ENCODE data around the gene PCDHB10.
"Not testable (repeated sequence)": the region's sequence is repeated elsewhere in the genome, so short reads cannot be mapped to it uniquely, and the experiment has no call there.

Gene PCDHB10

DNA sequence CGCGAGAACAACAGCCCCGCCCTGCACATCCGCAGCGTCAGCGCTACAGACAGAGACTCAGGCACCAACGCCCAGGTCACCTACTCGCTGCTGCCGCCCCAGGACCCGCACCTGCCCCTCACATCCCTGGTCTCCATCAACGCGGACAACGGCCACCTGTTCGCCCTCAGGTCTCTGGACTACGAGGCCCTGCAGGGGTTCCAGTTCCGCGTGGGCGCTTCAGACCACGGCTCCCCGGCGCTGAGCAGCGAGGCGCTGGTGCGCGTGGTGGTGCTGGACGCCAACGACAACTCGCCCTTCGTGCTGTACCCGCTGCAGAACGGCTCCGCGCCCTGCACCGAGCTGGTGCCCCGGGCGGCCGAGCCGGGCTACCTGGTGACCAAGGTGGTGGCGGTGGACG is 23.4 kb downstream of the PCDHB10 start:
- not testable (repeated sequence) for H3K4me3 ChIP-seq (ENCODE audit: low read depth, low read length); H3K79me2 ChIP-seq (ENCODE audit: control insufficient read depth, insufficient read depth, low read length, unreplicated experiment); H3K4me1 ChIP-seq (ENCODE audit: control insufficient read depth, insufficient read depth, low read length, unreplicated experiment); H3K36me3 ChIP-seq (ENCODE audit: insufficient read depth, low read length); H2AFZ ChIP-seq (ENCODE audit: low read length, unreplicated experiment); H3K27ac ChIP-seq (ENCODE audit: low read depth, low read length)
- peaks cover 16% of the 10 kb centered on the region; the same call in 1 of the 2 replicates for H3K27me3 ChIP-seq (ENCODE audit: insufficient read depth, low read length)

DNA sequence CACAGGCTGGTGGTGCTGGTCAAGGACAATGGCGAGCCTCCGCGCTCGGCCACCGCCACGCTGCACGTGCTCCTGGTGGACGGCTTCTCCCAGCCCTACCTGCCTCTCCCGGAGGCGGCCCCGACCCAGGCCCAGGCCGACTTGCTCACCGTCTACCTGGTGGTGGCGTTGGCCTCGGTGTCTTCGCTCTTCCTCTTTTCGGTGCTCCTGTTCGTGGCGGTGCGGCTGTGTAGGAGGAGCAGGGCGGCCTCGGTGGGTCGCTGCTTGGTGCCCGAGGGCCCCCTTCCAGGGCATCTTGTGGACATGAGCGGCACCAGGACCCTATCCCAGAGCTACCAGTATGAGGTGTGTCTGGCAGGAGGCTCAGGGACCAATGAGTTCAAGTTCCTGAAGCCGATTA is 23.9 kb downstream of the PCDHB10 start:
- H3K79me2 ChIP-seq (ENCODE audit: control insufficient read depth, insufficient read depth, low read length, unreplicated experiment); H2AFZ ChIP-seq (ENCODE audit: low read length, unreplicated experiment); H3K27ac ChIP-seq (ENCODE audit: low read depth, low read length); H3K4me3 ChIP-seq (ENCODE audit: low read depth, low read length); H3K4me1 ChIP-seq (ENCODE audit: control insufficient read depth, insufficient read depth, low read length, unreplicated experiment); H3K36me3 ChIP-seq (ENCODE audit: insufficient read depth, low read length): not testable (repeated sequence)
- H3K27me3 ChIP-seq (ENCODE audit: insufficient read depth, low read length) = peaks cover 16% of the 10 kb centered on the region; the same call in 1 of the 2 replicates

DNA sequence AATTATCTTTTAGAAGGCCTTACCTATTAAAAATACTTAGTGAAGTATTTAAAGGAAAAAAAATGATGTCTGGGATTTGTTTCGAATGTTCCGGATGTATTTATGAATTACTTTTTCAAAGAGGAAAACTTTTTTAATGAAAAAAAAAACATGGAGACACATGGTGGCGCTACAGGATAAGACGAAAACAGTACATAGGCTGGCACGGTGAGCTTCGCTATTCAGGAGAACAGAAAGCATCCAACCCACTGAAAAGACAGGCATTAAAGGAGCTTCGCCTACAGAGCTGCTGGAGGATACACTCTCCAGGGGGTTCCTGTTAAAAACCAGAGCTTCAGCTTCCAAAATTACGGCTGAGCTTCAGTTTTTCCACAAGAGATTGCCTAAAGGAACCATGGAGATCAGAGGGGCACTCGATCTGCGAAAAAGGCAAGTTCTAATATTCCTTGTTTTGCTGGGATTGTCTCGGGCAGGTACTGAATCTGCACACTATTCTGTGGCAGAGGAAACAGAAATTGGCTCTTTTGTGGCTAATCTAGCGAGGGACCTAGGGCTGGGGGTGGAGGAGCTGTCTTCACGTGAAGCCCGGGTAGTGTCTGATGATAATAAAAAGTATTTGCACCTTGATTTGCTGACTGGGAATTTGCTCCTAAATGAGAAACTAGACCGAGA is 31.1 kb downstream of the PCDHB10 start, which contains the start of gene PCDHB14:
Gene PCDHB14, plus strand, starts transcription at position 232 of the 672 bp plus-strand sequence. Its CDS starts 163 bp downstream, at position 395.
- Histone ChIP-seq H3K79me2 (ENCODE audit: control insufficient read depth, insufficient read depth, low read length, unreplicated experiment) (no peaks in the 10 kb centered on the region), H3K4me1 (ENCODE audit: control insufficient read depth, insufficient read depth, low read length, unreplicated experiment) (no peaks in the 10 kb centered on the region), H3K27me3 (ENCODE audit: insufficient read depth, low read length) (peaks cover 33% of the 10 kb centered on the region), H2AFZ (ENCODE audit: low read length, unreplicated experiment) (no peak within 1 kb of the TSS), H3K36me3 (ENCODE audit: insufficient read depth, low read length) (no peaks in the 10 kb centered on the region), H3K27ac (ENCODE audit: low read depth, low read length) (no peak within 1 kb of the TSS), H3K4me3 (ENCODE audit: low read depth, low read length) (peak within 1 kb of the TSS; percentile 70)

DNA sequence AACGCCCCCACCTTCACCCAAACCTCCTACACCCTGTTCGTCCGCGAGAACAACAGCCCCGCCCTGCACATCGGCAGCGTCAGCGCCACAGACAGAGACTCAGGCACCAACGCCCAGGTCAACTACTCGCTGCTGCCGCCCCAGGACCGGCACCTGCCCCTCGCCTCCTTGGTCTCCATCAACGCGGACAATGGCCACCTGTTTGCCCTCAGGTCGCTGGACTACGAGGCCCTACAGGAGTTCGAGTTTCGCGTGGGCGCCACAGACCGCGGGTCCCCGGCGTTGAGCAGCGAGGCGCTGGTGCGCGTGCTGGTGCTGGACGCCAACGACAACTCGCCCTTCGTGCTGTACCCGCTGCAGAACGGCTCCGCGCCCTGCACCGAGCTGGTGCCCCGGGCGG is 32.7 kb downstream of the PCDHB10 start:
- H3K27ac ChIP-seq (ENCODE audit: low read depth, low read length); H3K79me2 ChIP-seq (ENCODE audit: control insufficient read depth, insufficient read depth, low read length, unreplicated experiment); H3K4me1 ChIP-seq (ENCODE audit: control insufficient read depth, insufficient read depth, low read length, unreplicated experiment); H3K36me3 ChIP-seq (ENCODE audit: insufficient read depth, low read length); H2AFZ ChIP-seq (ENCODE audit: low read length, unreplicated experiment); H3K4me3 ChIP-seq (ENCODE audit: low read depth, low read length): not testable (repeated sequence)
- peaks cover 33% of the 10 kb centered on the region for H3K27me3 ChIP-seq (ENCODE audit: insufficient read depth, low read length)

DNA sequence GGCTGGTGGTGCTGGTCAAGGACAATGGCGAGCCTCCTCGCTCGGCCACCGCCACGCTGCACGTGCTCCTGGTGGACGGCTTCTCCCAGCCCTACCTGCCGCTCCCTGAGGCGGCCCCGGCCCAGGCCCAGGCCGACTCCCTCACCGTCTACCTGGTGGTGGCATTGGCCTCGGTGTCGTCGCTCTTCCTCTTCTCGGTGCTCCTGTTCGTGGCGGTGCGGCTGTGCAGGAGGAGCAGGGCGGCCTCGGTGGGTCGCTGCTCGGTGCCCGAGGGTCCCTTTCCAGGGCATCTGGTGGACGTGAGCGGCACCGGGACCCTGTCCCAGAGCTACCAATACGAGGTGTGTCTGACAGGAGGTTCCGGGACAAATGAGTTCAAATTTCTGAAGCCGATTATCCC is 33.3 kb downstream of the PCDHB10 start:
- H3K27ac ChIP-seq (ENCODE audit: low read depth, low read length); H3K4me1 ChIP-seq (ENCODE audit: control insufficient read depth, insufficient read depth, low read length, unreplicated experiment); H3K4me3 ChIP-seq (ENCODE audit: low read depth, low read length); H3K36me3 ChIP-seq (ENCODE audit: insufficient read depth, low read length); H3K79me2 ChIP-seq (ENCODE audit: control insufficient read depth, insufficient read depth, low read length, unreplicated experiment); H2AFZ ChIP-seq (ENCODE audit: low read length, unreplicated experiment): not testable (repeated sequence)
- peaks cover 33% of the 10 kb centered on the region for H3K27me3 ChIP-seq (ENCODE audit: insufficient read depth, low read length)

DNA sequence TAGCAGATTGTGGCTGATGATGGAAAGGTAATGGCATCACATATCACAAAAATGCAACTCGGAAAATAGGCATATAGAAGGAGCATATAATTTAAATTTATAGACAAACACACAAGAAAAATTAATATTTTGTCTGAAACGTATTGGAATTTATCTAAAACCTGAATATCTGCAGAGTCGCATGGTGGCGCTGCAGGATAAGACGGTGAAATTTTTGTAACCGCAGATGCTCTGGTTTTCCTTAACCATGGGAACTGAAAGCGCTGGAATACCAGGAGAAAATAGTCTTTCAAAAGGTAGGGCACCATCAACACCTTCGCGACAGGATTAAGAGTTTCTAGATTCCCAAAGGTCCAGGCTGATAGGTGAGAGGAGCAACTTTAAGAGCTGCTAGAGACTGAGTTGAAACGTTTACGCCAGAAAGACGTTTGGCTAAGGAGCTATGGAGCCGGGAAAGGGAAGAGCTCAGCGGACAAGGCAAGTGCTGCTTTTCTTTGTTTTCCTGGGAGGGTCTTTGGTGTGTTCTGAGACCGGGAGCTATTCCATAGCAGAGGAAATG is 42.0 kb downstream of the PCDHB10 start:
- Histone ChIP-seq H2AFZ (ENCODE audit: low read length, unreplicated experiment) (no peak overlapping the region), H3K4me1 (ENCODE audit: control insufficient read depth, insufficient read depth, low read length, unreplicated experiment) (no peaks in the 10 kb centered on the region), H3K4me3 (ENCODE audit: low read depth, low read length) (peak overlapping the region; percentile 54)

DNA sequence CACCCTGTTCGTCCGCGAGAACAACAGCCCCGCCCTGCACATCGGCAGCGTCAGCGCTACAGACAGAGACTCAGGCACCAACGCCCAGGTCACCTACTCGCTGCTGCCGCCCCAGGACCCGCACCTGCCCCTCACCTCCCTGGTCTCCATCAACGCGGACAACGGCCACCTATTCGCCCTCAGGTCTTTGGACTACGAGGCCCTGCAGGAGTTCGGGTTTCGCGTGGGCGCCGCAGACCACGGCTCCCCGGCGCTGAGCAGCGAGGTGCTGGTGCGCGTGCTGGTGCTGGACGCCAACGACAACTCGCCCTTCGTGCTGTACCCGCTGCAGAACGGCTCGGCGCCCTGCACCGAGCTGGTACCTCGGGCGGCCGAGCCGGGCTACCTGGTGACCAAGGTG is 43.8 kb downstream of the PCDHB10 start:
- not testable (repeated sequence) for H3K79me2 ChIP-seq (ENCODE audit: control insufficient read depth, insufficient read depth, low read length, unreplicated experiment); H3K27ac ChIP-seq (ENCODE audit: low read depth, low read length); H3K4me1 ChIP-seq (ENCODE audit: control insufficient read depth, insufficient read depth, low read length, unreplicated experiment); H3K36me3 ChIP-seq (ENCODE audit: insufficient read depth, low read length); H3K4me3 ChIP-seq (ENCODE audit: low read depth, low read length); H2AFZ ChIP-seq (ENCODE audit: low read length, unreplicated experiment)
- H3K27me3 ChIP-seq (ENCODE audit: insufficient read depth, low read length) = peaks cover 57% of the 10 kb centered on the region

More for the DNA sequence above, 42.0 kb downstream of the PCDHB10 start:
- Histone ChIP-seq H3K36me3 (ENCODE audit: insufficient read depth, low read length) (no peaks in the 10 kb centered on the region), H3K27me3 (ENCODE audit: insufficient read depth, low read length) (peaks cover 41% of the 10 kb centered on the region), H3K79me2 (ENCODE audit: control insufficient read depth, insufficient read depth, low read length, unreplicated experiment) (no peaks in the 10 kb centered on the region), H3K27ac (ENCODE audit: low read depth, low read length) (no peak overlapping the region)

DNA sequence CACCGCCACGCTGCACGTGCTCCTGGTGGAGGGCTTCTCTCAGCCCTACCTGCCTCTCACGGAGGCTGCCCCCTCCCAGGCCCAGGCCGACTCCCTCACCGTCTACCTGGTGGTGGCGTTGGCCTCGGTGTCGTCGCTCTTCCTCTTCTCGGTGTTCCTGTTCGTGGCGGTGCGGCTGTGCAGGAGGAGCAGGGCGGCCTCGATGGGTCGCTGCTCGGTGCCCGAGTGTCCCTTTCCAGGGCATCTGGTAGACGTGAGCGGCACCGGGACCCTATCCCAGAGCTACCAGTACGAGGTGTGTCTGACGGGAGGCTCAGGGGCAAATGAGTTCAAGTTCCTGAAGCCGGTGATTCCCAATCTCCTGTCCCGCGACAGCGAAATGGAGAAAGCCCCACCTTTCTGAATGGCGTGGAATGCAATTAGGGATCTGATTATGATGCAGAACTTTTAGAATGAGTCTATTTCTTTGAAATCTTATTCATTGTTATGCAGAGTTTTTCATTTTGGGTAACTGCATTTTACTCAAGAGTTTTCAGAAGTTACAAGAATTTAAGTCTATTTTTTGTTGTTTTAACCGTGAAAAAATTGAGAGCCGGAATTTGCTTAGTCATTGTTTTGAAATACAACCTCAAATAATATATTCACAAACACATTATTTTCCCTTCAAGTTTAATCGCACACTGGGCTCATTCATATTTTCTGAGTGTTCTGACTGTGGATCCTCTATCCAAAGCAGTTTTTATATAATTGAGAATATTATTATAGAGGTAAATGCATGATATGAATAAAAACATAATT is 44.6 kb downstream of the PCDHB10 start:
- Histone ChIP-seq H3K79me2 (ENCODE audit: control insufficient read depth, insufficient read depth, low read length, unreplicated experiment) (no peaks in the 10 kb centered on the region), H2AFZ (ENCODE audit: low read length, unreplicated experiment) (no peak overlapping the region), H3K27me3 (ENCODE audit: insufficient read depth, low read length) (peaks cover 62% of the 10 kb centered on the region), H3K4me1 (ENCODE audit: control insufficient read depth, insufficient read depth, low read length, unreplicated experiment) (no peaks in the 10 kb centered on the region), H3K36me3 (ENCODE audit: insufficient read depth, low read length) (no peaks in the 10 kb centered on the region), H3K27ac (ENCODE audit: low read depth, low read length) (no peak overlapping the region), H3K4me3 (ENCODE audit: low read depth, low read length) (no peak overlapping the region)

DNA sequence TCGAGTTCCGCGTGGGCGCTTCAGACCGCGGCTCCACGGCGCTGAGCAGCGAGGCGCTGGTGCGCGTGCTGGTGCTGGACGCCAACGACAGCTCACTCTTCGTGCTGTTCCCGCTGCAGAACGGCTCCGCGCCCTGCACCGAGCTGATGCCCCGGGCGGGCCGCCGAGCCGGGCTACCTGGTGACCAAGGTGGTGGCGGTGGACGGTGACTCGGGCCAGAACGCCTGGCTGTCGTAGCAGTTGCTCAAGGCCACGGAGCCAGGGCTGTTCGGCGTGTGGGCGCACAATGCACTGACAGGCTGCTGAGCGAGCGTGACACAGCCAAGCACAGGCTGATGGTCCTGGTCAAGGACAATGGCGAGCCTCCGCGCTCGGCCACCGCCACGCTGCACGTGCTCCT is 49.3 kb downstream of the PCDHB10 start:
- Histone ChIP-seq H3K36me3 (ENCODE audit: insufficient read depth, low read length) (no peaks in the 10 kb centered on the region), H3K79me2 (ENCODE audit: control insufficient read depth, insufficient read depth, low read length, unreplicated experiment) (no peaks in the 10 kb centered on the region), H3K27ac (ENCODE audit: low read depth, low read length) (no peak overlapping the region), H3K4me1 (ENCODE audit: control insufficient read depth, insufficient read depth, low read length, unreplicated experiment) (no peaks in the 10 kb centered on the region), H3K4me3 (ENCODE audit: low read depth, low read length) (no peak overlapping the region), H2AFZ (ENCODE audit: low read length, unreplicated experiment) (no peak overlapping the region), H3K27me3 (ENCODE audit: insufficient read depth, low read length) (peaks cover 55% of the 10 kb centered on the region; the same call in 1 of the 2 replicates)
